Fibroblast of lung (primary cell): ENCODE measurements around the gene ST8SIA4. TPM values are rescaled to one million over a fixed set of nuclear protein-coding genes. Genes with fewer than 3 reads are reported as not detected.

Source experiments
- DNase-seq, 2 donors: peaks; one replicate each; pipeline versions ENCODE4 v3.0.0 to v3.0.0-alpha.2; 2010; ENCODE audit warnings: low read depth in 2 of 2
- H2AFZ ChIP-seq: 2 replicates; pipeline ENCODE4 v1.5.1; 2012; ENCODE audit warnings: low read length, control low read depth, inconsistent platforms
- H3K27ac ChIP-seq: 2 replicates; pipeline ENCODE4 v1.5.1; 2011; ENCODE audit warnings: low read length, control low read depth; ENCODE audit not compliant: insufficient read depth
- H3K27me3 ChIP-seq: 2 replicates; pipeline ENCODE4 v1.5.1; 2011; ENCODE audit warnings: mild to moderate bottlenecking, low read length; ENCODE audit not compliant: control insufficient read depth, insufficient read depth
- H3K36me3 ChIP-seq: 2 replicates; pipeline ENCODE4 v1.5.1; 2011; ENCODE audit warnings: low read length; ENCODE audit not compliant: control insufficient read depth, insufficient read depth
- H3K4me1 ChIP-seq: 2 replicates; pipeline ENCODE4 v1.5.1; 2011; ENCODE audit warnings: low read length; ENCODE audit not compliant: control insufficient read depth, insufficient read depth; ENCODE audit errors: extremely low read depth
- H3K4me2 ChIP-seq: 2 replicates; pipeline ENCODE4 v1.5.1; 2011; ENCODE audit warnings: low read length, control low read depth; ENCODE audit not compliant: insufficient read depth; ENCODE audit errors: extremely low read depth
- H3K4me3 ChIP-seq, 4 experiments: fragments of 200-600 bp in 1 of 4; sonication (generic) in 1 of 4; replicated peaks in 1 of 4; 2 replicates each; pipeline ENCODE4 v1.5.1; 2011 to 2016; ENCODE audit warnings: low read length in 4 of 4, low read depth in 3 of 4, mild to moderate bottlenecking in 3 of 4, control low read depth in 2 of 4, inconsistent platforms in 1 of 4, mixed read lengths in 1 of 4; ENCODE audit not compliant: insufficient read depth in 1 of 4; ENCODE audit errors: control extremely low read depth in 1 of 4
- H3K79me2 ChIP-seq: 2 replicates; pipeline ENCODE4 v1.5.1; 2012; ENCODE audit warnings: mild to moderate bottlenecking, low read length, inconsistent platforms; ENCODE audit not compliant: control insufficient read depth, insufficient read depth
- H3K9ac ChIP-seq: 2 replicates; pipeline ENCODE4 v1.5.1; 2011; ENCODE audit warnings: mild to moderate bottlenecking, low read length, control low read depth; ENCODE audit not compliant: insufficient read depth
- H3K9me3 ChIP-seq: 2 replicates; pipeline ENCODE4 v1.5.1; 2012; ENCODE audit warnings: low read depth, low read length; ENCODE audit not compliant: control insufficient read depth, insufficient read depth
- H4K20me1 ChIP-seq: 2 replicates; pipeline ENCODE4 v1.5.1; 2011; ENCODE audit warnings: low read length; ENCODE audit not compliant: control insufficient read depth, insufficient read depth; ENCODE audit errors: extremely low read depth
- EZH2 ChIP-seq: IDR thresholded peaks from 2 replicates; pipeline ENCODE4 v1.5.1; 2012; ENCODE audit warnings: low read length, control low read depth, mild to moderate bottlenecking; ENCODE audit errors: missing control alignments
- polyA plus RNA-seq, 2 donors: library from polyadenylated mRNA; depleted of rRNA in 1 of 2; stranded (reverse) in 1 of 2; unstranded in 1 of 2; fragments of >200 nt; gene quantifications; 2 replicates each; pipeline ENCODE4 v1.2.1, GENCODE V29; 2011 to 2012; ENCODE audit warnings: missing spikeins in 1 of 2
- total RNA-seq: library from RNA; depleted of rRNA; stranded (reverse); fragments of >200 nt; gene quantifications from 2 replicates; pipeline ENCODE4 v1.2.1, GENCODE V29; 2014
- TF ChIP-seq, protein P1 (sequence below), 2 donors: IDR thresholded peaks in 1 of 2; conservative IDR thresholded peaks in 1 of 2; 1 replicate in 1 of 2; 2 replicates in 1 of 2; pipeline ENCODE4 v1.5.1; 2011 to 2012; ENCODE audit warnings: low read length in 2 of 2, control low read depth in 1 of 2, inconsistent platforms in 1 of 2, low read depth in 1 of 2, mild to moderate bottlenecking in 1 of 2

ST8SIA4 gene
- total and polyA plus RNA-seq, 2 donors (not counting 1 experiment from before 2014, with no cell fraction given), result 0.02 to 0.33 TPM

- Histone ChIP-seq H2AFZ (no peak overlapping the region), H4K20me1 (no peaks in the 10 kb centered on the region), H3K4me3 (no peak overlapping the region), H3K36me3 (no peaks in the 10 kb centered on the region), H3K27me3 (no peaks in the 10 kb centered on the region), H3K79me2 (no peaks in the 10 kb centered on the region), H3K4me1 (no peaks in the 10 kb centered on the region), H3K4me2 (no peak overlapping the region), H3K9ac (no peak overlapping the region), H3K9me3 (no peaks in the 10 kb centered on the region), H3K27ac (no peak overlapping the region)
- no peak for TF ChIP-seq EZH2
- TF ChIP-seq, protein P1, sequence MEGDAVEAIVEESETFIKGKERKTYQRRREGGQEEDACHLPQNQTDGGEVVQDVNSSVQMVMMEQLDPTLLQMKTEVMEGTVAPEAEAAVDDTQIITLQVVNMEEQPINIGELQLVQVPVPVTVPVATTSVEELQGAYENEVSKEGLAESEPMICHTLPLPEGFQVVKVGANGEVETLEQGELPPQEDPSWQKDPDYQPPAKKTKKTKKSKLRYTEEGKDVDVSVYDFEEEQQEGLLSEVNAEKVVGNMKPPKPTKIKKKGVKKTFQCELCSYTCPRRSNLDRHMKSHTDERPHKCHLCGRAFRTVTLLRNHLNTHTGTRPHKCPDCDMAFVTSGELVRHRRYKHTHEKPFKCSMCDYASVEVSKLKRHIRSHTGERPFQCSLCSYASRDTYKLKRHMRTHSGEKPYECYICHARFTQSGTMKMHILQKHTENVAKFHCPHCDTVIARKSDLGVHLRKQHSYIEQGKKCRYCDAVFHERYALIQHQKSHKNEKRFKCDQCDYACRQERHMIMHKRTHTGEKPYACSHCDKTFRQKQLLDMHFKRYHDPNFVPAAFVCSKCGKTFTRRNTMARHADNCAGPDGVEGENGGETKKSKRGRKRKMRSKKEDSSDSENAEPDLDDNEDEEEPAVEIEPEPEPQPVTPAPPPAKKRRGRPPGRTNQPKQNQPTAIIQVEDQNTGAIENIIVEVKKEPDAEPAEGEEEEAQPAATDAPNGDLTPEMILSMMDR (conservative IDR thresholded peaks at IDR 0.05 in 1 of 2, IDR thresholded peaks at IDR 0.05 in 1 of 2; ENCODE audit: low read depth in 1 of 2, low read length in 2 of 2), result no peak
- no peak for DNase-seq
These were observed 108.2 kb downstream of the ST8SIA4 start for GRCh38 chr5:100794844-100795243.

DNA sequence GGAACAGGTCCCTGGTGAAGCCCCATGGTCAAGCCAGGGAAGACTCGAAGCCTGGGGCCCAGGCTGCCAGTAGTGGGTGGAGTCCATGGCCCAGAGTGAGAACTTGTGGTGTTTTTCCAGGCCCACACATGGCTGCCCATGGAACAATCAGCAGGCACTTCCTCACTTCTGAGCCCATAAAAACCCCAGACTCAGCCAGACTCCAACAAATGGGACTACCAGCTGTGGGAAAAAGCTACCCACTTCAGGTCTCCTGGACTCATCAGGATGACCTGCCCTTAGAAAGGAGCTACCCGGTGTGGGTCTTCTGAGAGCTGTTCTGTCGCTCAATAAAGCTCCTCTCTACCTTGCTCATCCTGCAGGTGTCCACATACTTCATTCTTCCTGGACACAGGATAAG lies 108.9 kb downstream of the ST8SIA4 start:
- H3K27ac ChIP-seq, result no peak overlapping the region
- no peaks in the 10 kb centered on the region for H3K9me3 ChIP-seq
- H4K20me1 ChIP-seq, result no peaks in the 10 kb centered on the region
- H3K4me3 ChIP-seq, result no peak overlapping the region
- no peaks in the 10 kb centered on the region for H3K36me3 ChIP-seq
- no peak for DNase-seq
- TF ChIP-seq, protein P1 (conservative IDR thresholded peaks at IDR 0.05 in 1 of 2, IDR thresholded peaks at IDR 0.05 in 1 of 2; ENCODE audit: low read depth in 1 of 2, low read length in 2 of 2), result no peak
- no peak for TF ChIP-seq EZH2
- H3K79me2 ChIP-seq, result no peaks in the 10 kb centered on the region
- no peak overlapping the region for H3K4me2 ChIP-seq
- no peak overlapping the region for H3K9ac ChIP-seq
- no peaks in the 10 kb centered on the region for H3K4me1 ChIP-seq
- no peak overlapping the region for H2AFZ ChIP-seq
- H3K27me3 ChIP-seq, result no peaks in the 10 kb centered on the region

DNA sequence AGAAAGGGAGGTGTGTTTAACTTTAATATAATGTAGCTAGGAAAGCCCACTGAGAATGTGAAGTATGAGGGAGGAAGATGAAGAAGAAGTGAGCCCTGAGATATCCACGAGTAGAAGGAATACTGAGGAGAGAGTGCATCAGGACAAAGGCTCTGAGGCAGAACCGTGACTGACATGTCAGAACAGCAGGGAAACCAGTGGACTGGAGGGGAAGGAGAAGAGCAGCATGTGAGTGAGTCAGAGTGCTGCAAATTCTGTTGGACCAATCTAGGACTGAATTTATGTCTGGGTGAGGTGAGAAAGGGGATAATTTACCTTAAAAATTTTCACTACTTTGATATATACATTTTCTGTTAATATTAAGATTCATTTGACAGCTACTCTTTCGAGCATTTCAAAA lies 110.3 kb downstream of the ST8SIA4 start:
- Histone ChIP-seq H3K4me3 (no peak overlapping the region), H3K36me3 (no peaks in the 10 kb centered on the region), H3K9me3 (no peaks in the 10 kb centered on the region), H4K20me1 (no peaks in the 10 kb centered on the region), H2AFZ (no peak overlapping the region), H3K4me1 (no peaks in the 10 kb centered on the region), H3K4me2 (no peak overlapping the region), H3K9ac (no peak overlapping the region), H3K79me2 (no peaks in the 10 kb centered on the region), H3K27me3 (no peaks in the 10 kb centered on the region), H3K27ac (no peak overlapping the region)
- TF ChIP-seq EZH2, result no peak
- TF ChIP-seq, protein P1 (conservative IDR thresholded peaks at IDR 0.05 in 1 of 2, IDR thresholded peaks at IDR 0.05 in 1 of 2; ENCODE audit: low read depth in 1 of 2, low read length in 2 of 2), result no peak
- no peak for DNase-seq
